ENCODE measurements around the gene MTOR.

- no peak for TF ChIP-seq POLR2AphosphoS5 (IDR thresholded peaks at IDR 0.05)
- TF ChIP-seq CTCF (IDR thresholded peaks at IDR 0.05) = no peak
- no peak for TF ChIP-seq POLR2A (IDR thresholded peaks at IDR 0.05)
Observed at GRCh38 chr1:11253226-11253625, 9.1 kb downstream of the MTOR start.
